ENCODE results near the gene LGALS3.

Gene LGALS3

DNA sequence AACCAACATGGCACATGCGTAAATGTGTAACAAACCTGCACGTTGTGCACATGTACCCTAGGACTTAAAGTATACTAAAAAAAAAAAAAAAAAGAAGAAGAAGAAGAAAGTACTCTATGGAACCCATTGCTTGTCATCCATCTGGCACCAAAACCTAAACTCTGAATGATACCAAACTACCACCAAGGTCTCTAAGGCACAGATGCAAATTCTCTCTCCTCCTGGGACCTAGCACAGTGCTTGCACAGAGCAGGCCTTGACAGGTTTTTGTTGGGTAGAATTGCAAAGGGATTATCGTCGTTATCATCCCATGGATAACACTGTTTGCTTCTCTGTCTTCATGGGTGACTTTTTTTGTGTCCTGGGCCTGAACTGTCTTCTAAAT lies 13.2 kb upstream of the LGALS3 start:
- no peak for DNase-seq

DNA sequence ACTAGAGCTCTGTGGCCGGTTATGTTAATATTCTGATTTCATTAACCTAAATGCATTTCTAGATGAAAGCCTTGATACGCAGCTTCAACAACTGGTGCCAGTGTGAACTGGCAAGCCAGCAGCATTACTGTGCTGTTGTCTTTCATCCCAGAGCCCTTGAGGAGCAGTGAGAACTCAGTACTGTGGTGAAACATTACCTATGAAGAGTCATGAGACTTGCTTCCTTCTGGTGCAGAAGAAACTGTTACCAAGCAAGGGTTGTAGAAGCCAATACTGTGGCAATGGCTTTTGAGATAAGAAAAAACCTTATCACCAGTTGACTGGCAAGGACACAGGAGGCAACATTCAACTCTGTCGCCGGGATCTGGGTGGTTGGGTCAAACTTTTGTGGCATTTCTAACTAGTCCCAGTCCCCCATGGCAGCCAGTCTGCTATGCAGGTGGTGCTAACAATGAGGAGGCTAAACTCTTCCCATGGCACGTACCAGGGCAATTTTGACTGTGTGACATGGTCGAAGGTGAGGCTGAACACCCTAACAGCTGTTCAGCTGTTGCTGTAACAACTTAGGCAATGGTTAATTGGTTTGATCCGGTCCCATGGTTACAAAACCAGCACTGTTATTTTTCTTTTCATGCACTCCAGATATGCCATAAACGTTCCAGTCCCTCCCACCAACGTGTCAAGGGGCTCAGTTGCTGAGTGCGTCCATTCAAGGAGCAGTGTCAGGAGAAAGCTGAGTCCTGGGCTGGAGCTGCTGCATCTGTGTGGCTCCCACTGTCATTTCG lies 12.6 kb upstream of the LGALS3 start:
- DNase-seq: no peak

DNA sequence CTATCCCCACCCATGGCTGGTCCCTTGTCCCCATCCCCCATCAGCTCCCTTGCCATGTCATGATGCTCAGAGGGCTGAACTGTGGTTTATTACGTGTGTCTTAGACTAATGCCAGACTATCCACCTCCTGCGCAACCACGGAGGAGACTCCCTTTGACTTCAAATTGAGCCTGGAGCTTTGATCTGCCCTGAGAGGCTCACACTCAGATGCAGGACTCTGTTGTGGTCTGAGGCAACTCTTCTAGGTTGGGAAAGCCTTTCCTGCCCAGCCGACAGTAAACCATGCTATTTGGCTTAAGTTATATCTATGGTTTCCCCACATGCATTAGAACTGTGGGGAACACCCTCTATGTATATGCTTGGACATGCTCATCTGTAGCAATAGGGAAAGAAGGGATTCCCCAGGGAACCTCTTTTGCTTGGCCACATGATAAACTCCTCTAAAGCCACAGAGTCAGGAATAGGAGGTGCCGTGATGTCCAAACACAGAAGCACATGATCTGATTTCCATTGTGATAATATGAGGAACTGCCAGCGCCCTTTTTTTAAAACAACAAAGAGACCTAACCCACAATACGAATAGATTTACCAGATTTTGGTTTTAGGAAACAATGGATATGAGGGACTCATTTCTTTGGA lies 11.1 kb upstream of the LGALS3 start:
- no peak for DNase-seq

DNA sequence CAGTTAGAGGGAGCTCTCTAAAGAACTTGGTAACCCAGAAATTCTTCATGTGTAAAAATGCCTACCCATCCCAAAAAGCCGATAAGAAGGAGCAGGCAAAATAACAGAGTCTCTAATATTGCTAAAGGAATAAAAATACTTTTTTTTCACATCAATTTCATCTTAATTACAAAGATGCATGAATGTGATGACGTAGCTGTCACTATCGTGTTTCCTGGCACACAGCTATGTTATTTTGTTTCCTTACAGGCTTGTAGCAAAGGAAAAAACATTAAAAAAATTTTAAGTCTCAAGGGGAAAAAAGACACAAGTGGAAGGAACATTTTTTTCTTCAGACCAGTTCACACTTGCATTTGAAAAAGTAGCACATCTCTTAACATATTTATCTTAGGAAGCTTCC lies 10.3 kb upstream of the LGALS3 start:
- DNase-seq: no peak

DNA sequence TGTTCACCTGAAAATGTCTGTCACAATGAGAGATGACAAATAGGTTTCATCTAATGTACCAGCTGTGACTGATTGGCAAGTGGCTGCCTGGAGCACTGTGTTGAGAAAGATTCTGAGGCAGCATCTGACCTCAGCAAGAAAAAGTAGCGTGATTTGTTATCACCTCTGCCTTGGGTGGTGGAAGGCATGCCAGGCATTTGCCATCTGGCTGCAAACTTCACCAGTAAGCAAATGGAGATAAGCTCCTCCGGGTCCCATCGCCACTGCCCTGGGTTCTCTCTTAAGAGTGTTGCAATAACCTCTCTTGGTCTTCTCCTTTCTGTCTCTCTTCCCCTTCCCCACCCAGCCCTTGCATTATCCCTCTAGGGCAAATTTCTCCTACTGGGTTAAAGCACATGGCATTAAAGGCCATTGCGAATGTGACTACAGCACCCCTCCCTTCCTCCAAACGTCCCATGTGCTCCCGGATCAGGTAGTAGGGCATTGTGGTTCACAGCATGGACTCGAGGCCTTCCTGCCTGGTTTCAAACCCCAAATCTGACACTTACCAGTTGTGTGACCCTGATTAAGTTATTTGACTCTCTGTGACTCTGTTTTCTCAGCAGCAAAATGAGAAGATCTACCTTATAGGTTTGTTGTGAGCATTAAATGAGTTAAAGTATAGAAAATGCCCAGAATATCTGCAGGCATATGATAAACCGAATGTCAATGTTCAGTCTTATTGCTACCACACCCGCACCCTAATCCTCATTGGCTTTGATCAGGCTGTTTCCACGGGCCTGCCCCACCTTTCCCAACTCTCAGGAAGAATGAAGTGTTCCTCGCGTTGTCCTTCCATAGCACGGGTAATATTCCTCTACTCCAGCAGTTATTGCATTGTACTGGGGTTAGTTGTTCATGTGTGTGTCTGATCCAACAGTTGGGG lies 8.2 kb upstream of the LGALS3 start:
- DNase-seq: no peak

DNA sequence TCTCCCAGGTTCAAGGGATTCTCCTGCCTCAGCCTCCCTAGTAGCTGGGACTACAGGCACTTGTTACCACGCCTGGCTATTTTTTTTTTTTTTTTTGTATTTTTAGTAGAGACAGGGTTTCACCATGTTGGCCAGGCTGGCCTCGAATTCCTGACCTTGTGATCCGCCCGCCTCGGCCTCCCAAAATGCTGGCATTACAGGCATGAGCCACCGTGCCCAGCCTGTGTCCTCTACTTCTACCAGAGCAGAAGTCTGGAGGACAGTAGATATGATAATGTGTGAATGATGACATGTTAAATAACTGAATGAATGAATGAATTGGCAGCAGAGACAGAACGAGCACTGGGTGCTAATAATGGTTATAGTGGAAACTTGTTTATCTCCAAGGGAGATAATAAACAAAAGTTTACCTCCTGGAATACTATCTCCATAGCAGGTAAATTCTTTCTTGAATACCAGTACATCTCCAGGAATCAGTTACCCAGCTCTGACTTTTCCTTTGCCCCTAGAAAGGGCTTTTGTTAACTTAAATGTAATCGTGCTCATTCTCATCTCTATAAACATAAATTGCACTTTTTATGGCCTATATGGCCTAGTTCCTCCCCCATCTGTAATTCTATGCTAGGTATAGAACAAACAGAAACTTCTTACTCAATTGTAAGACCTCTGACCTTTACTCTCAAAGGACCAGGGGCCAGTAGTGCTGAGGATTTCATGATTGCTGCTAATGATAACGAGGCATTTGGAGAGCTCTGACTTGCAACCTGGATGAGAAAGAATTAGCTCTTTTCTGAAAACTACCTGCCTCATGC lies 7.2 kb upstream of the LGALS3 start:
- no peak for DNase-seq

DNA sequence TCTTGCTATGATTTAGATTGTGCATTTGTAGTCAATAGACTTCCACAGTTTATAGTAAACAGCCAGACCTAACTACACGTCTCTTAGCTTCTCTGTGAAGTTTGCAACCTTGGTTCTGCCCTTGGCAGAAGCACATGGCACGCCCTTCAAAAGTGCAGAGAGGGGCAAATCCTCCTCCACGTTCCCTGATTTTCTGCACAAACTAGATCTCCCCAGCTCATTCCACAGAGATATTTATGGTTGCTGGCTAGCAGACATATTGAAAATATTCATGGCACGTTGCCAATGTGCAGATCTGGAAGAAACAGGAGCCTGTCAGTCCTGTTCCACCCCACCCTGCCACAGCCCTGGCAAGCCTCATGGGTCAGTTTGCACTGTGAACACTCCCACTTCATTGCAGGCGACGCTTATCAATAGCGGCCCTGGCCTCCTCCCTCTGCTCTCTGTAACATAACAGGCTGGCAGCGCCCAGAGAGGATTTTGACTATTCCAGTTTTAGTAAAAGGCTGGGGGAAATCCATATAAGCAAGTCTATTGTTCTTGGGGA lies 6.5 kb upstream of the LGALS3 start:
- no peak for DNase-seq

DNA sequence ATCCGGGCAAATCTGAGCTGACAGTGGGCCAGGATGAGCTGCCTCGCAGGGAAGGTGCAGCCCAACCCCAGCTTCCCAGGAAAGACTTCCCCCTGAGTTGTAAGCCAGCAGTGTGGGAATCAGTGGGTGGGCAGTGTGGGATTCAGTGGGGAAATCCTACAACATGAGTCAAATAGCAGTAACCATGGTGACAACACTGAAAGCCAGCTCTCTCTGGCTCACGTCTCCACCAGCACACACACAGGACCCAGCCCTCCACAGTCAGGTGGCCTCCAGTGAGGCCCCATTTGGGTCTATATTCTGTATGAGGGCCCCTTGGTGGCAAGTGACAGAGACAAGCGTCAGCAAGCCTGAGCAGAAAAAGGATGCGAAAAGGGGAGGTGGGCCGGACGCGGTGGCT lies 6.0 kb upstream of the LGALS3 start:
- DNase-seq: no peak

DNA sequence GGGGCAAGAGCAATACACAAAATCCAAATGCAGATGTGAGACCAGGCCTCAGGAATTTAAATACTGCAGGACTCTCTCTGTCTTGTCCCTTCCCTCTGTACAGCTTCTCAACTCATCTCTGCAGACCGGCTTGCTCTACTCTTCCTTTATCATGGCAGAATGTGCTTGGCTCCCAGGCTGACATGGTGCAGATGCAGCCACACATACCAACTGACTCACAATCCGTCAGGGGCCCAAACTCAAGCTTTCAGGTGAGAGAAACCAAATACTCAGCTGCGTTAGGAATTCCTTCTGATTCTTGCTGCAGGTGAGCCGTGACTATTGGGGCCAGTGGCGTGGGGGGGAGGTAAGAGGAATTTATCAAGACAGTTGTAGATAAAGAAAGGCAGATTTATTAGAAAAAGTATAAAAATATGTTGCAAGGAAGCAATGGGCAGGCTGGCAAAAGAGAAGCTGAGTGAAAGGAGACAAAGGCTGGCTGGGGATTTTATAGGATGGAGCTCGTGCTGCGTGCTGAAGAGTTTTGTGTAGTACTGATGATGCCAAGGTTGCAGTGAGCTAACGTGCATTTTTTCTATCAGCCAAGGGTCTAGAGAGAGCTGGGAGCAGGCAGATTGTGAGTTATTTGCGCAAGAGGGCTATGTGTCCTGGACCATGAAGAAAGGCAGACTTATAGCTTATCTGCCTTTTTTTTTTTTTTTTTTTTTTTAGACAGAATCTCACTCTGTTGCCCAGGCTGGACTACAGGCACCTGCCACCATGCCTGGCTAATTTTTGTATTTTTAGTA lies 5.0 kb upstream of the LGALS3 start:
- DNase-seq: no peak

DNA sequence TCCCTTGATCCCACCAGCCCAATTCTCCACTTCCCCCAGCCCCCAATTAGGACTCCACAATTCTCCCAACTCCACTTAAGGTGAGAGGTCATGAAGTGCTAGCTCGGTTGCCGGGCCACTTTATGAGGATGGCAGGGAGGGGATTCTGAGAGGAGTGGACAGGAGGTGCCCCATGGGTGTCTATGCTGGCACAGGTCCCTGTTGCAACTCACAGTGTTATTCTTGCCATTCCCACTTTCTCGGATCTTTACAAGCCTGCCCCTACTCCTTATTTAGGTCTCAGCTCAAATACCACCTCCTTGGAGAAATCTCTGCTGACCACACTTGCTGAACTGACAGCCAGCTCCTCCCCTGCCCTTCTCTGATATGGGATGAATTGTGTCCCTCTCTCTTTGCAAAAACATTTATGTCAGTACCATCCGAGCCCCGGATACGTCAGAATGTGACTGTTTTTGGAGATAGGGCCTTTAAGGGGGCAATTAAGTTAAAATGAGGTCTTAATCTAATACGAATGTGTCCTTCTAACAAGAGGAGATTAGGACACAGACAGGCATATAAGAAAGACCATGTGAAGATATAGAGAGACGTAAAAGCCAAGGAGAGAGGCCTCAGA lies 4.2 kb upstream of the LGALS3 start:
- no peak for DNase-seq

DNA sequence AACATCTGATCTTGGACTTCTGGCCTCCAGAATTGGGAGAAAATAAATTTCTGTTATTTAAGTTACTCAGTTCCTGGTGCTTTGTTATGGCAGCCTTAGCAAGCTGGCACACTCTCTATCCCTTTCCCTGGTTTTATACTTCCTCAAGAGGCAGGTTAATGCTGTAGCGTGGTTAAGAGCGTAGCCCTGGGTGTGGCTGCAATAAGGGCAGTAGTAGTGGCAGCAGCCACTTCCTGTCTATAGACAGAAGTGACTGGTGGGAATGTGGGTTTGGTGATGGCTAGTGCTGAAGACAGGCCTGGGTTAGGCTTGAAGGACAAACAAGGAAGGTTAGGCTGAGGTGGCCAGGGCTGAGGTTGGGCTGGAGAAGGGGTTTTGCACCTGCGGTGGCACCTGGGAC lies 3.6 kb upstream of the LGALS3 start:
- DNase-seq: no peak

DNA sequence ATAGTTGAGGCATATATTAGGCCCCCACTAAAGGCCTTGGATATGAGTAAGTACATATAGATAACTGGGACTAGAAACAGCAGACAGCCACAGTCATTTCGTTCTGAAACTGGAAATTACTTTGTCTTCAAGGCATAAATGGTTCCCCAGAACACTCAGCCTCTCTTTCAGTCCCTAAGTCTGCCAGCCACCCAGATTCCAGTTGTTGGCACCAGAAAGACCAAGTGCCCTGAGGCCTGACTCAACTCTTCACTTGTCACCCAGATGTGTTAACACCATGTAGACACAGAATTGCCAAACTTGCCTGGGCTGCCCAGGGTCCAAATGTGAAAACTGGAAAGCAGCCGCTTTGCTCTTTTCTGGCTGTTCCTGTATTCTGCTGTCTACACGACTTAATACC lies 3.0 kb upstream of the LGALS3 start:
- DNase-seq: no peak

DNA sequence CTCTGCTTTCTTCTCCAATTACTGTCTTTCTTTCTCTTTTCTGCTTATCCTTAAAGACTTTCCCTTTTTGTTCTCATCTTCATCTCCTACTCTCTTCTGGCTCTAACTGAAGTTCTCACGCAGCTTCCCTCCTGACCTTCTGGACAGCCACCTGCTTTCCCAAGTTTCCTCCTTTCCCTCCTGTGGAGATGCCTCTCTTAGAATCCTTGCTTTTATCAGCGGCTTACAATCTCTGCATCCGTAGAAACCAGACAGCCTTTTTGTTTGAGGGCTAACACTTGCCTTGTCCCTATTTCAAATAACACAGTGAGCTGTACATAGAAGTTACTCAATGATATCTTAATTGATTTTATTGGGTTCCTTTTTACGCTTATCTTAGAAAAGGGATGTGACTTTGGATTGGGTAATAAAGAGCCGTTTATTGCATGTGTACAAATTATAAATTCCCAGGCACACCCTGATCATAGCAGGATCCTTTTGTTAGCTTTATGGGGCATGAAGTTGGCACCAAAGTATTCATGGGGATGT lies 2.1 kb upstream of the LGALS3 start:
- DNase-seq: no peak

DNA sequence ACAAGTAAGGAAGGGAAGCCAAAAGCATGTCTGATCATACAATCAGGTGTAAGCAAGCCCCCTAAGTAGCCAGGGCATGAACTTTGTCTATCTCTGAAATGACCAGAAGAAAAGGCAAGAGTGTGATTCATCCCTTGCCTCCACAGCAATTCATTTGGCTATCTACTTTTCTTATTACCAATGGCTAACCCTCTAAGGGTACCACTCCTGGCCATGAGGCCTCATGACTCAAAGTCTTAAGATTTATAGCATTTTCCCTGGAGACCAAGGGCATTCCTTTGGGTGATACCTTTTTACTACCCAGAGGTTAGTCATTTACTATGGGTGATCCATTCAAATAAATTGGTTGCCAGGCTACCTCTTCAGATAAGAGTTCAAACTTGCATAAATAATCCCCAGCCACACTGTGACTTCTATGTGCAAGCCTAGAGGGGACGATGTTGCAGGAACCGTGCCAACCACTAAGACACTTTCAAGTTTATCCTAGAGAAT lies 1.5 kb upstream of the LGALS3 start:
- DNase-seq: no peak

DNA sequence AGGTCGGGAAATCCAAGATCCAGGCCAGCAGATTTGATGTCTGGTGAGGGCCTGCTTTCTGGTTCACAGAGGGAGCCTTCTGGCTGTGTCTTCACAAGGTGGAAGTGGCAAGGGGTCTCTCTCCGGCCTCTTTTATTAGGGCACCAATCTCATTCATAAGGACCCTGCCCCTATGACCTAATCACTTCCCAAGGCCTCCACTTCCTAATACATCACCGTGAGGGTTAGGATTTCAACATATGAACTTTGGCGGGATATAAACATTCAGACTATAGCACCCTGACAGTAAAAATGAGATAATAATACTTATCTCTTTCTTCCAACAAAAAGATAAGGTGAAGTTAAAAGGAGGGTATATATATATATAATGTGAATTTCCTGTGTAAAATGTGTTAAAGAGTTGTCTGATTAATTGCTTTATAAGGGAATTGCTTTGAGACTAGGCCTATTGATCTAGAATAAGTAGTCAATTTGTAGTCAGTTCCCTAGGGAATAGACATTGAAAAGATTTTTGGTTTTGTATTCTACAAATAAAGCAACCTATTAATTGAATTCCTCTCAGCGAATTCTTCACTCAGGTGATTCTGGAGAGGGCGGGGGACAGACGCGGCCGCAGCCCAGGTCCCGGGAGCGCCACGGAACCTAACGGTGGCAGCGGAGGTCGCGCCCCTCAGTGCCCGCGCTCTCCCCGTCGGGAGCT lies 516 bp upstream of the LGALS3 start:
- no peak for DNase-seq

DNA sequence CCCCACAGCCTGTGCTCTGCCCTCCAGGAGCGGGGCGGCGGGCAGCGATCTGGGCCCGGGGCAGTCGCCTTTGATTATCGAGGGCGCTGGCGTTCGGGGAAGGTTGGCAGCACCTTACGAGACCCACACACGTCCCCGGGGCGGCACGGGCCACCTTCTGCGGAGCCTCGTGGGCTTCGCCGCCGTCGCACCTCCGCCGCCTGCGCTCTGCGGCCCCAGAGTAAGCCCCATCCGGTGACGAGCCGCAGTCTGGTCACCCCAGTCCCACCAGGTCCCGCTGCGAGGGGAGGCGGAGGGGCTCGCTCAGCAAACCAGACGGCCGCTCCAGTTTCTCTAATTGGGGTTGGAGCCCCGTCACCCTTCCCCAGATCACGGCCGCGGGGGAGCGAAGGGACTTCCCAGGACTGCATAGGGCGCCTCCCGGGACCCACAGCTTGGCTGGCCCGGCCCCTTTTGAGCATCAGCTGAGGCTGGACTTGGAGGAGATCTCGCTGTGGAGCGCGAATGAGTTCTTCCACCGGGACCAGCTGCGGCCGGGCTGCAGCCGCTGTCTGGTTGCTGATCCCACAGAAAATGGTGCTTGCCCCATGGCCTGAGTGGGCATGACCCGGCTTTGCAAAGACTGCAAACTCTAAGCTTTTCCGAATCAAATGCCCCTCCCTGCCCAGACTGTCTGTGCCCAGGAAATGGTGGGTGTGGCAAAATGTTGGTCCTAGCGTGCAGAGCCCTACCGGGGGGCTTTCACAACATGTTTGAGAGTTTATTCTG lies 560 bp downstream of the LGALS3 start:
- DNase-seq: no peak

DNA sequence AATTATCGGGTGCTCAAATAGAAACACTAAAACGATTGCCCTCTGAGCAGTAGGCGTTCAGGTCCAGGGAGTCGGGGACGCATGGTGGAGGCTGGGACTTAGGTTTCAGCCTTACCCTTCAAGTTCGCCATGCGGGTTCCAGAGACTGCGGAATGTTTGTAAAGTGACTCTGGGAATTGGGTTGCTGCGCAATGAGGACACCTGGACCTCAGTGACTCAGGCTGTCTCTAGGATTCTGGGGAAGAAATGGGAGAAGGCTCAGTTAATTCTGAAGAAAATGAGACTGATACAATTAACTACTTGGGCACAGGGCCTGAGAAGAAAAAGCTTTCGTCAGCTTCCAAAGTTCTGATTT lies 1.1 kb downstream of the LGALS3 start:
- no peak for DNase-seq

DNA sequence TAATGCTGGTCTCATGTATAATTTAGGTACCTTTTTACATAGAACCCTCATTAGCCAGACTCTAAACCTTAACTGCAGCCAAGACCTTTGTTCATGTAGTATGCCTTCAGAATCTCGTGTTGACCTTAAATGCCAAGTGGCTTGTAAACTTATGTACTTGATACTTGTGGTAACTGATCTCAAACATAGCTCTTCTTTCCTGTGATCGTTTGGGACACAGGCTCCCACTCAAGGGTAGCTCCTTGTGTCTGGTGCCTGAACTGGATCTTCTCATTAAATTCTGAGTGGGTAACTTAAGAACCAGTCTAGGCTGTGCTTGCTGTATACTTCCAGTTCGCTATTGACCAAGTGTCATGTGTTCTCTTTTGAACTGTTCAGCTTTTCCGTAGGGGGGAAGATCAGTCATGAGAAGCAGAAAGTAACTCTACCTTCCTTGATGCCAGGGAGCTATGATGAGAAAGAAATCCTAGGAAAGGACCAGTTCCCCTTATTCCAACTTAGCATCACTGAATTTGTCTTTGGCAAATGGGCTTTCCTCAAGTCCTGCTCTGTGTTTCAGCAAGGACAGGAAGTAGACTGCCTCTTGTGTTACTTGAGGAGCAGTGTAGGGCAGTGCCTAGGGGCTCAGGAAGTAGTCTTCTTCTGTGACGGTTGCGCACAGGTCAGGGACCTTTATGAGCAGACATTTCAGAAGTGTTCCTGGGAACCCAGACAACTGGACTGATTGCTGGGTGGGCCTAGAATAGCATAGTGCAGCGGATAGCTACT lies 2.5 kb downstream of the LGALS3 start:
- no peak for DNase-seq

DNA sequence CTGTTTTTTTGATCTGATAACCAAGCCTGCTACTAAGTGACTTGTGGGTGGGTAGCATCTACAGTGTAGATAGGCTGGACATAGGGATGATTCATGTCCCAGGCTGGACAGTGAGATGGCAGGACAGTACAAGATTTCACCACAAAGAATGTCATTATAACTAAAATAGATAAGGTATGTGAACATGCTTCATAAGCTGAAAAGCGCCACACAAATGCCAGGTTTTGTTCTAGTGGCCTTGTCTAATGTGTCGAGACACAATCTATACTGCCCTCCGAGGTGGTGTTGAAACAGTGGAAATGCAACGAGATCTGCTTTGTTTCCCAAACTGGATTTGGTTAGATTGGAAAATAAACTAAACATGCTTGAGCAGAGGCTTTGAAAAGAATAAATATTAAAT lies 4.4 kb downstream of the LGALS3 start:
- no peak for DNase-seq

Measured in NCI-H524 treated with DMSO at 0.1 percent for 48 hours (cell line).